K562 (cell line): ENCODE measurements around the gene ZBTB33. TPM values are rescaled to one million over a fixed set of nuclear protein-coding genes. Genes with fewer than 3 reads are reported as not detected.

Source experiments
- ATF1 ChIP-seq, 2 experiments: fragments of 450-650 bp in 1 of 2; IDR thresholded peaks; 2 replicates each; pipeline ENCODE4 v1.6.1; 2016; ENCODE audit warnings: missing compliant biosample characterization in 1 of 2, missing genetic modification characterization in 1 of 2
- BCL6 ChIP-seq: fragments of 250-450 bp; sonication (Bioruptor Pico); IDR thresholded peaks from 2 replicates; pipeline ENCODE4 v1.4.0; 2020
- BRCA1 ChIP-seq, 2 experiments: fragments of 450-650 bp in 1 of 2; sonication (generic) in 1 of 2; formaldehyde crosslinking in 1 of 2; IDR thresholded peaks; 2 replicates each; pipeline versions ENCODE4 v1.5.0 to v1.6.1; 2017 to 2020; ENCODE audit warnings: mild to moderate bottlenecking in 1 of 2, missing genetic modification reagents in 1 of 2
- CBFB ChIP-seq: sonication (generic); formaldehyde crosslinking; IDR thresholded peaks from 2 replicates; pipeline ENCODE4 v1.4.0; 2020; ENCODE audit warnings: mild to moderate bottlenecking, missing genetic modification reagents
- DNMT1 ChIP-seq: fragments of 450-650 bp; IDR thresholded peaks from 2 replicates; pipeline ENCODE4 v1.6.1; 2016; ENCODE audit warnings: antibody characterized with exemption, mild to moderate bottlenecking
- ETV1 ChIP-seq: fragments of 450-650 bp; conservative IDR thresholded peaks from 2 replicates; pipeline ENCODE4 v1.6.1; 2016; ENCODE audit warnings: missing genetic modification characterization, control low read depth, low read depth, missing compliant biosample characterization
- FOXJ2 ChIP-seq: fragments of 200-800 bp; sonication (Bioruptor generic); IDR thresholded peaks from 2 replicates; pipeline ENCODE4 v1.6.1; 2016; ENCODE audit warnings: missing genetic modification characterization, missing compliant biosample characterization
- MTA3 ChIP-seq: fragments of 450-650 bp; formaldehyde crosslinking; IDR thresholded peaks from 2 replicates; pipeline ENCODE4 v1.6.1; 2017; ENCODE audit warnings: mild to moderate bottlenecking, borderline replicate concordance
- NFE2 ChIP-seq: IDR thresholded peaks from 2 replicates; pipeline ENCODE4 v1.6.1; 2014; ENCODE audit warnings: antibody characterized with exemption, low read depth
- SP1 ChIP-seq: sonication (generic); formaldehyde crosslinking; IDR thresholded peaks from 2 replicates; pipeline ENCODE4 v1.8.1; 2022; ENCODE audit warnings: mild to moderate bottlenecking, missing genetic modification reagents
- ZBTB1 ChIP-seq: sonication (generic); formaldehyde crosslinking; IDR thresholded peaks from 2 replicates; pipeline ENCODE4 v1.8.1; 2023; ENCODE audit warnings: missing genetic modification reagents, low read depth, mild to moderate bottlenecking, borderline replicate concordance
- ZNF184 ChIP-seq: sonication (generic); formaldehyde crosslinking; IDR thresholded peaks from 2 replicates; pipeline ENCODE4 v1.5.0; 2020; ENCODE audit warnings: missing genetic modification reagents
- ZNF253 ChIP-seq: fragments of 250-450 bp; sonication (Bioruptor Pico); conservative IDR thresholded peaks from 2 replicates; pipeline ENCODE4 v1.6.1; 2021; ENCODE audit warnings: mild to moderate bottlenecking
- ZNF75A ChIP-seq: fragments of 450-650 bp; formaldehyde crosslinking; IDR thresholded peaks from 2 replicates; pipeline ENCODE4 v1.4.0; 2020; ENCODE audit warnings: mild to moderate bottlenecking
- ZNF764 ChIP-seq: fragments of 250-450 bp; sonication (Bioruptor Pico); IDR thresholded peaks from 2 replicates; pipeline ENCODE4 v1.4.0; 2020; ENCODE audit warnings: low read depth, mild to moderate bottlenecking, moderate library complexity
- polyA plus RNA-seq, 8 experiments: library from polyadenylated mRNA; depleted of rRNA in 4 of 8; stranded (reverse) in 5 of 8; unstranded in 3 of 8; fragments of >200 nt; fragmentation: Nextera tagmentation in 2 of 8; fragmentation: Illumina TruSeq in 1 of 8; extraction: Ambion mirVana in 2 of 8; extraction: Trizol in 1 of 8; gene quantifications; 2 replicates each; pipeline versions ENCODE4 v1.2.1 to v1.2.3, GENCODE V29; 2011 to 2014; ENCODE audit warnings: inconsistent platforms in 1 of 8, missing spikeins in 1 of 8
- total RNA-seq, 7 experiments: library from RNA; depleted of rRNA in 6 of 7; stranded (reverse); fragments of >200 nt in 6 of 7; fragmentation: Illumina TruSeq in 2 of 7; extraction: Trizol in 2 of 7; gene quantifications; 2 replicates each; pipeline versions ENCODE4 v1.2.1 to v1.2.3, GENCODE V29; 2011 to 2021; ENCODE audit warnings: low replicate concordance in 1 of 7
- TF ChIP-seq, protein P1 (sequence below): fragments of 250-450 bp; sonication (Bioruptor Pico); IDR thresholded peaks from 2 replicates; pipeline ENCODE4 v1.5.0; 2021; ENCODE audit warnings: mild to moderate bottlenecking, moderate library complexity
- TF ChIP-seq, protein P2 (sequence below): fragments of 200-800 bp; sonication (Bioruptor generic); IDR thresholded peaks from 2 replicates; pipeline ENCODE4 v1.6.1; 2016; ENCODE audit warnings: missing genetic modification characterization, missing compliant biosample characterization
- TF ChIP-seq, protein P3 (sequence below): fragments of 450-650 bp; conservative IDR thresholded peaks from 2 replicates; pipeline ENCODE4 v1.6.1; 2016; ENCODE audit warnings: missing genetic modification characterization, low read depth, mild to moderate bottlenecking, control low read depth, missing compliant biosample characterization

Gene ZBTB33
- total and polyA plus RNA-seq, 9 of the 15 experiments (the other 6 are each of a cell fraction or from before 2014, with no cell fraction given) = 5.6 to 29.8 (median 15.6) TPM

DNA sequence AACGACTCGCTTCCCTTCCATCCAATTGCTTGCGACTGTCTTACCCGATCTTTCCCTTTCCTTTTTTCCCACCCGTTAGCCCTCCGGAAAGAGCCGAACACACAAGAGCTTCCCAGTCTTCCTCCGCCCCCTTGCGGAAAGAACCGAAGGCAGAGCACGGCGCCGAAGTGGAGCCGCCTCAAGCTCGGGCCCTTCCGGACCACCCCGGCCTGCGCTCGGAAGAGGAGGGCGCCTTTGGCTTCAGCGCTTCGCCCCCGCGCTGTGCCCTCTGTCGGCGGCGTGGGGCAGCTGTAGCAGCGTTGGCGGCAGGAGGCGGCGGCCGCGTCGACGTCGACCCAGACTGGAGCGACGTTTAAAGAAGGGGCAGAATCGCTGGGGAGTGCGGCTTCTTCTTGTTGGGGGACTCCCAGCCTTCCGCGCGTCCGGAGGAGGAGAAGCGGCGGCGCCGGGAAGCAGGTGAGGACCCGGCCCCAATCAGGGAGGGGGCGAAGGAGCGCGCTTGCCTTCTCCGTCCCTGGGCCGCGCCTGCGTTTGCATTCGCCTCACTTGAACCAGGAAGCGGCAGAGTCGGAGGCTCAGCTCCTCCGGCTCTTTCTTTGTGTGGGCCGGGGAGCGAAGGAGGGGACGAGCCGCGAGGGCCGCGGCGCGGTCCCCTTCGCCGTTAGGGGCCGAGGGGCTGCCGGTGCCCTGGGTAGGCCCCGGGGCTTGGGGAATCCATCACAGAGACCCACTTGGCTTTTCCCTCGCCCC is at the start of gene ZBTB33 (continued):
- TF ChIP-seq, protein P1, sequence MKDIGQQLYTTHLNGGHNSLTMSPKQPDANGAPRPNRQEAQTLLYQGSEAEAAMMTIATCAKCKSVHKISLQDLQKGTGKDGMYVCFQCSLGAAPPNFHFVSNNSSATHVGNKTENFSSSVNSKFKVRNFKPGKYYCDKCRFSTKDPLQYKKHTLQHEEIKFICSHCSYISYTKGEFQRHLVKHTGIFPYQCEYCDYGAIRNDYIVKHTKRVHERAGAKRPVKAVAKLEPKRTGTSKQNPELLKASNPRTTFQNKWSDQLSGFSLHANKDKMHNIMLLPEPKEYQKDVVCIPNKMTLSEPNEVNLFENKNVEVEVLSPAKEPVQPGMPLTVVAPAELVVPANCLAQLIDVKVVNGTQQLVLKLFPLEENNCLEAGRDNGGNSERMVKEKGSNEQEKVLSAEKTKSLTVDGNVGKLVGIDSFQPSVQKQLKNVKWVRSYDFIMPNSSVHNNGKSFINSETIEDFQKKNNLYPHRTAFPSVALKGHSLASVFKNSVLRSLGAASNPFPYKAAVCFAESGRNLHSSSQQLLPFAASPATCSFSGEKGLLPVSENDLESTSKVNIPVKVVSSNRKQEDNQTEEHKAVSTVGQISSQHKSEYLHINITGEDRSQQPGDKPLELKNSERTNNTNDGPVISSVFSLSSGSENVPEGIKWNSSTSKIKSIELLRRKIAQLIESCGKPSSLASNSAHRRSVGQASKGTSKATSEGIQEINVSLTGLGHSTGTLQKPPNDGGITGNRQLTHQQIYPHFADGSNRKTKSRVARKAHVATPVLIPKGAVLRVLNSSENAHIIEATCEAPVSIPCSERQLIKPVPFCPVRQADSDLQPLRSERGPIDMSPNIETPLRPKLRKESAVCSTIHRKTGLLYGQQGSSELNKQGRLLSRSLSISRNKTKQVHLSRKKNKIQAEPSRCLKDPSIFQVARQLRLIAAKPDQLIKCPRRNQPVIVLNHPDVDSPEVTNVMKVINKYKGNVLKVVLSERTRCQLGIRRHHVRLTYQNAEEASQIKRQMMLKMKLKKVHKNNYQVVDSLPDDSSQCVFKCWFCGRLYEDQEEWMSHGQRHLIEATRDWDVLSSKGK (CRISPR knock-in tag) = no peak
- TF ChIP-seq ETV1 (tag) = no peak
- 0 out of 2 replicates have a peak, but pooled peaks have one; percentile 38 for TF ChIP-seq CBFB (CRISPR knock-in tag)
- no peak for TF ChIP-seq BCL6 (CRISPR knock-in tag)
- TF ChIP-seq BRCA1 (IDR thresholded peaks at IDR 0.05) = no peak
- no peak for TF ChIP-seq BRCA1 (CRISPR knock-in tag; IDR thresholded peaks at IDR 0.05)
- TF ChIP-seq MTA3 = peak; percentile 68; the same call in 1 of the 2 replicates
- no peak for TF ChIP-seq ZNF253
- no peak; the same call in 1 of the 2 replicates for TF ChIP-seq FOXJ2 (tag)
- TF ChIP-seq SP1 (CRISPR knock-in tag) = peak; percentile 78
- no peak for TF ChIP-seq DNMT1
- peak; percentile 74 for TF ChIP-seq ZBTB1
- no peak for TF ChIP-seq ATF1 (CRISPR knock-in tag; IDR thresholded peaks at IDR 0.05)
- peak; percentile 83 for TF ChIP-seq ATF1 (tag; IDR thresholded peaks at IDR 0.05)
- no peak for TF ChIP-seq NFE2
- TF ChIP-seq, protein P2, sequence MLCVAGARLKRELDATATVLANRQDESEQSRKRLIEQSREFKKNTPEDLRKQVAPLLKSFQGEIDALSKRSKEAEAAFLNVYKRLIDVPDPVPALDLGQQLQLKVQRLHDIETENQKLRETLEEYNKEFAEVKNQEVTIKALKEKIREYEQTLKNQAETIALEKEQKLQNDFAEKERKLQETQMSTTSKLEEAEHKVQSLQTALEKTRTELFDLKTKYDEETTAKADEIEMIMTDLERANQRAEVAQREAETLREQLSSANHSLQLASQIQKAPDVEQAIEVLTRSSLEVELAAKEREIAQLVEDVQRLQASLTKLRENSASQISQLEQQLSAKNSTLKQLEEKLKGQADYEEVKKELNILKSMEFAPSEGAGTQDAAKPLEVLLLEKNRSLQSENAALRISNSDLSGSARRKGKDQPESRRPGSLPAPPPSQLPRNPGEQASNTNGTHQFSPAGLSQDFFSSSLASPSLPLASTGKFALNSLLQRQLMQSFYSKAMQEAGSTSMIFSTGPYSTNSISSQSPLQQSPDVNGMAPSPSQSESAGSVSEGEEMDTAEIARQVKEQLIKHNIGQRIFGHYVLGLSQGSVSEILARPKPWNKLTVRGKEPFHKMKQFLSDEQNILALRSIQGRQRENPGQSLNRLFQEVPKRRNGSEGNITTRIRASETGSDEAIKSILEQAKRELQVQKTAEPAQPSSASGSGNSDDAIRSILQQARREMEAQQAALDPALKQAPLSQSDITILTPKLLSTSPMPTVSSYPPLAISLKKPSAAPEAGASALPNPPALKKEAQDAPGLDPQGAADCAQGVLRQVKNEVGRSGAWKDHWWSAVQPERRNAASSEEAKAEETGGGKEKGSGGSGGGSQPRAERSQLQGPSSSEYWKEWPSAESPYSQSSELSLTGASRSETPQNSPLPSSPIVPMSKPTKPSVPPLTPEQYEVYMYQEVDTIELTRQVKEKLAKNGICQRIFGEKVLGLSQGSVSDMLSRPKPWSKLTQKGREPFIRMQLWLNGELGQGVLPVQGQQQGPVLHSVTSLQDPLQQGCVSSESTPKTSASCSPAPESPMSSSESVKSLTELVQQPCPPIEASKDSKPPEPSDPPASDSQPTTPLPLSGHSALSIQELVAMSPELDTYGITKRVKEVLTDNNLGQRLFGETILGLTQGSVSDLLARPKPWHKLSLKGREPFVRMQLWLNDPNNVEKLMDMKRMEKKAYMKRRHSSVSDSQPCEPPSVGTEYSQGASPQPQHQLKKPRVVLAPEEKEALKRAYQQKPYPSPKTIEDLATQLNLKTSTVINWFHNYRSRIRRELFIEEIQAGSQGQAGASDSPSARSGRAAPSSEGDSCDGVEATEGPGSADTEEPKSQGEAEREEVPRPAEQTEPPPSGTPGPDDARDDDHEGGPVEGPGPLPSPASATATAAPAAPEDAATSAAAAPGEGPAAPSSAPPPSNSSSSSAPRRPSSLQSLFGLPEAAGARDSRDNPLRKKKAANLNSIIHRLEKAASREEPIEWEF (CRISPR knock-in tag) = no peak
- TF ChIP-seq, protein P3, sequence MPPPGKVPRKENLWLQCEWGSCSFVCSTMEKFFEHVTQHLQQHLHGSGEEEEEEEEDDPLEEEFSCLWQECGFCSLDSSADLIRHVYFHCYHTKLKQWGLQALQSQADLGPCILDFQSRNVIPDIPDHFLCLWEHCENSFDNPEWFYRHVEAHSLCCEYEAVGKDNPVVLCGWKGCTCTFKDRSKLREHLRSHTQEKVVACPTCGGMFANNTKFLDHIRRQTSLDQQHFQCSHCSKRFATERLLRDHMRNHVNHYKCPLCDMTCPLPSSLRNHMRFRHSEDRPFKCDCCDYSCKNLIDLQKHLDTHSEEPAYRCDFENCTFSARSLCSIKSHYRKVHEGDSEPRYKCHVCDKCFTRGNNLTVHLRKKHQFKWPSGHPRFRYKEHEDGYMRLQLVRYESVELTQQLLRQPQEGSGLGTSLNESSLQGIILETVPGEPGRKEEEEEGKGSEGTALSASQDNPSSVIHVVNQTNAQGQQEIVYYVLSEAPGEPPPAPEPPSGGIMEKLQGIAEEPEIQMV (tag) = no peak
- no peak for TF ChIP-seq ZNF184 (CRISPR knock-in tag)
- TF ChIP-seq ZNF75A (CRISPR knock-in tag) = no peak
- no peak for TF ChIP-seq ZNF764 (CRISPR knock-in tag)
